ENCODE data around the gene SDK2. TPM values are rescaled to one million over a fixed set of nuclear protein-coding genes. Genes with fewer than 3 reads are reported as not detected.

Gene SDK2
- total and polyA plus RNA-seq, 2 of the 4 experiments (the other 2 are of a cell fraction) = under 0.01 to 0.03 TPM

DNA sequence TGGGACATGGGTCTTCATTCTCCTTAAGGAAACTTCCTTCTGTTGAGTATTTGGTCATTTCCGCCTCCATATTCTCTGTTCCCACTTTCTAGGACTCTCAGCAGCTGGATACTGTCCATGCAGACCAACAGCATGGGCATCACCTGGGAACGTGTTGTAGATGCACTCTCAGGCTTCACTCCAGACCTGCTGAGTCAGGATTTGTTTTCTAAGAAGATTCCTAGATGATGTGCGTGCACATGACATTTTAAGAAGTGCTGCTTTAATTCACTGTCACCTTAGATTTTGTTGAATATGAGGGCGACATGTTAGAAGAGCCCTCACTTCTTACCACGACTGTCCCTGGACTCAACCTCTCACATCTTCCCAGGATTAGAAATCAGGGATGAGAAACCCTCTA is 10.0 kb upstream of the SDK2 start:
- H3K9ac ChIP-seq (ENCODE audit: low read depth, low read length) = no peak overlapping the region
- H3K4ac ChIP-seq (ENCODE audit: low read depth, low read length) = no peak overlapping the region
- TF ChIP-seq SMC3 (IDR thresholded peaks at IDR 0.05; ENCODE audit: low read depth, low read length) = no peak
- no peak for TF ChIP-seq USF2 (IDR thresholded peaks at IDR 0.05; ENCODE audit: low read depth, low read length)
- no peak for TF ChIP-seq MAFK (IDR thresholded peaks at IDR 0.05; ENCODE audit: low read depth, low read length)
- TF ChIP-seq RAD21 (IDR thresholded peaks at IDR 0.05; ENCODE audit: low read length) = no peak
- no peak for TF ChIP-seq MXI1 (IDR thresholded peaks at IDR 0.05; ENCODE audit: borderline replicate concordance, low read depth, low read length)
- no peak for TF ChIP-seq CEBPB (IDR thresholded peaks at IDR 0.05; ENCODE audit: low read depth, low read length)
- no peak for TF ChIP-seq FOS (IDR thresholded peaks at IDR 0.05; ENCODE audit: low read depth, low read length)
- TF ChIP-seq ELK1 (IDR thresholded peaks at IDR 0.05; ENCODE audit: borderline replicate concordance, low read depth, low read length) = no peak
- no peak for TF ChIP-seq CHD1 (IDR thresholded peaks at IDR 0.05; ENCODE audit: low read depth, low read length)
- TF ChIP-seq RCOR1 (IDR thresholded peaks at IDR 0.05; ENCODE audit: insufficient replicate concordance, low read length) = no peak
- no peak for TF ChIP-seq NFE2L2 (IDR thresholded peaks at IDR 0.05; ENCODE audit: low read depth, low read length)
- no peak for TF ChIP-seq POLR2A (IDR thresholded peaks at IDR 0.05; ENCODE audit: low read depth, low read length)
- TF ChIP-seq BHLHE40 (IDR thresholded peaks at IDR 0.05; ENCODE audit: low read depth, low read length) = no peak
- no peak for TF ChIP-seq RFX5 (IDR thresholded peaks at IDR 0.05; ENCODE audit: low read depth, low read length)
- no peak for TF ChIP-seq CTCF (conservative IDR thresholded peaks at IDR 0.05; ENCODE audit: low read depth, low read length)
- no peak for TF ChIP-seq MAZ (IDR thresholded peaks at IDR 0.05; ENCODE audit: borderline replicate concordance, low read depth, low read length)
- WGBS, 2 experiments (ENCODE audit: extremely low coverage in 2 of 2, insufficient read length in 1 of 2) = 40% methylated on average over 1 of the region's 5 CpGs; no CpG with 5 or more reads in 1 of the 2 experiments
- H4K5ac ChIP-seq (ENCODE audit: low read depth, low read length) = no peak overlapping the region
- H2BK5ac ChIP-seq (ENCODE audit: low read depth, low read length, poor library complexity, severe bottlenecking) = no peak overlapping the region
- no peak overlapping the region for H3K4me3 ChIP-seq (ENCODE audit: insufficient read depth, low read depth, low read length)
- no peak overlapping the region for H3K4me2 ChIP-seq (ENCODE audit: low read depth, low read length)
- H3K4me1 ChIP-seq (ENCODE audit: control insufficient read depth, insufficient read depth, low read length) = no peaks in the 10 kb centered on the region
- H4K91ac ChIP-seq (ENCODE audit: insufficient read depth, low read depth, low read length) = no peak overlapping the region
- H2AFZ ChIP-seq (replicated peaks; ENCODE audit: low read length, poor library complexity) = no peak overlapping the region
- no peak overlapping the region for H3K27ac ChIP-seq (ENCODE audit: insufficient read depth, low read length)
- H2BK120ac ChIP-seq (ENCODE audit: low read depth, low read length) = no peak overlapping the region
- H3K23ac ChIP-seq (ENCODE audit: low read depth, low read length) = no peak overlapping the region
- intact Hi-C loops (cut with micrococcal nuclease) (no loop called here), dilution Hi-C loops (cut with HindIII; ENCODE audit: low sequenced_read_pairs, unreplicated experiment) (no loop called here), in situ Hi-C loops (cut with MboI; ENCODE audit: low sequenced_read_pairs) (no loop called here)
- H2AK9ac ChIP-seq (replicated peaks; ENCODE audit: low read depth, low read length, poor library complexity) = no peak overlapping the region
- H3K79me1 ChIP-seq (ENCODE audit: low read depth in 1 of 2, low read length in 2 of 2) = no peaks in the 10 kb centered on the region
- no peaks in the 10 kb centered on the region for H3K36me3 ChIP-seq (ENCODE audit: control insufficient read depth, insufficient read depth, low read length)
- H3K14ac ChIP-seq (replicated peaks; ENCODE audit: low read depth, low read length) = no peak overlapping the region
- POLR2A ChIA-PET (ENCODE audit: unreplicated experiment) = no interaction called here
- H3K9me3 ChIP-seq (ENCODE audit: control insufficient read depth, insufficient read depth, low read length) = peaks cover 7% of the 10 kb centered on the region
- no peak overlapping the region for H3K56ac ChIP-seq (ENCODE audit: extremely low read depth, insufficient read depth, low read length)
- H2BK15ac ChIP-seq (ENCODE audit: low read depth, low read length) = no peak overlapping the region
- no peak overlapping the region for H4K8ac ChIP-seq (ENCODE audit: low read depth in 2 of 2, low read length in 2 of 2)
- CTCF ChIA-PET = no interaction called here
- ATAC-seq (ENCODE audit: low read depth) = no peak
- no peaks in the 10 kb centered on the region for H4K20me1 ChIP-seq (ENCODE audit: insufficient read depth, low read length)
- no peak overlapping the region for H2AK5ac ChIP-seq (ENCODE audit: low read depth, low read length)
- H3K18ac ChIP-seq (ENCODE audit: low read depth, low read length) = no peak overlapping the region
- no peaks in the 10 kb centered on the region for H3K9me1 ChIP-seq (ENCODE audit: insufficient read depth, low read length)
- no peak overlapping the region for H2BK20ac ChIP-seq (ENCODE audit: low read depth, low read length)
- BruUV-seq (replicated peaks) = no TSS peak
- DNase-seq = no peak
- H3K27me3 ChIP-seq (ENCODE audit: control insufficient read depth, insufficient read depth, low read length) = no peaks in the 10 kb centered on the region
